T-helper 2 cell (primary cell): Measurements from ENCODE around the gene ERGIC1.
A peak's percentile ranks its signal among the peaks of the same experiment; 100 is the strongest.

ENCODE experiments used
- DNase-seq, 5 experiments: peaks; one replicate each; pipeline versions ENCODE4 v3.0.0 to v3.0.0-alpha.2; 2012 to 2022

ERGIC1 gene

GRCh38 chr5:172950176-172950965 lies 116.3 kb downstream of the ERGIC1 start:
- no peak for DNase-seq

- DNase-seq: no peak
These were observed 117.5 kb downstream of the ERGIC1 start for GRCh38 chr5:172951371-172952033.

- DNase-seq: no peak
These were observed 118.0 kb downstream of the ERGIC1 start for GRCh38 chr5:172952034-172952511.

GRCh38 chr5:172953776-172954675 lies 120.0 kb downstream of the ERGIC1 start:
- no peak for DNase-seq

DNA sequence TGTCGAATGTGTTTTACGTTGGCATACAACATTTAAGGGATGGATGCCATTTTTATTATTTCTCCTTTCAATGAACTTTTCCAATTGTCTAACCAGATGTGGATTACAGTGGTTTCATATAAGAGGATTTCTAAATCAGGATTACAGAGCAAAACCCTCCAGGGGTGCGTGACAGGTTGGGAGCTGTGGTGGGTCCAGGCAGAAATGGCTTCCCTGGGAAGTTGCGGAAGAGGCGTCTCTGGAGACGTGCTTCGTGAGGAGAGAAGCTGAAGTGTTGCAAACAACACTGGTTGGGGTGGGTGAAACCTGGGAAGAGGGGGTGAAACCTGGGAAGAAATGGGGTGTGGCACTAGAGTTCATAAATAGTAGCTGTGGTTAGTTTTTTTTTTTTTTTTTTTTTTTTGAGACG lies 120.7 kb downstream of the ERGIC1 start:
- DNase-seq: no peak

- DNase-seq: no peak
These were observed 122.2 kb downstream of the ERGIC1 start for GRCh38 chr5:172956228-172956627.

GRCh38 chr5:172956936-172957335 lies 122.9 kb downstream of the ERGIC1 start:
- peak in 1 of 5 experiments; percentile 9 for DNase-seq

- no peak for DNase-seq
These were observed 123.4 kb downstream of the ERGIC1 start for GRCh38 chr5:172957458-172957857.

DNA sequence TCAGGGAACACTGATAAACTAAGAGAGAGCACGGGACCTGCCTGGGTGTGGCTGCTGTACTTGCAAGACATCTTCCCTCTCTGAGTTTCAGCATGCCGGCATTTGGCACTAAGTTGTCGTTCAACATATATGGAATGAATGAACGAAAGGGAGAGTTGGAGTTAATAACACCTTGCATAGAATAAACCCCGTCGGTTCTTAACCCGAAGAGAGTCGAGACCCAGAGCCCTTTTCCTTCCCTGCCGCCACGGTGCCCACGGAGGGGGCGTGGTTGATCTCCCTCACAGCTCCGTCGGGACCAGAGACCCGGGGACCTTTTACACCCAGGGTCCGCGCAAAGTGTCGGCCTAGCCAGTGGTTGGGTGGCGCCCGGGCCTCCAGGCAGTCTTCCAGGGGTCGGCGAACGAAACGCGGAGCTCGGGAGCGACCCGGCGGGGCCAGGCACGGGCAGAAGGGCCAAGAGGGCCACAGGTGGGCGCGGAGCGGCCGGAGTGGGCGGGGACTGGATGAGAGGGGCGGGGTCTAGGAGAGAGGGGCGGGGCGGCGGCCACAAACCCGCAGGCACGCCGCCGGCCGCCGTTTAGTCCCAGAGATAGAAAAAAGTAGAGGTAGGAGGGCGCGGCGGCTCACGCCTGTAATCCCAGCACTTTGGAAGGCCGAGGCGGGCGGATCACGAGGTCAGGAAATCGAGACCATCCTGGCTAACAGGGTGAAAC lies 124.4 kb downstream of the ERGIC1 start:
- DNase-seq: peak; percentile 42 to 69 (median 52)

GRCh38 chr5:172959824-172960799 lies 126.1 kb downstream of the ERGIC1 start:
- peak in 1 of 5 experiments; percentile 21 for DNase-seq

GRCh38 chr5:172969921-172970320 lies 135.9 kb downstream of the ERGIC1 start:
- DNase-seq: no peak

- DNase-seq: no peak
These were observed 137.4 kb downstream of the ERGIC1 start for GRCh38 chr5:172971482-172971881.

DNA sequence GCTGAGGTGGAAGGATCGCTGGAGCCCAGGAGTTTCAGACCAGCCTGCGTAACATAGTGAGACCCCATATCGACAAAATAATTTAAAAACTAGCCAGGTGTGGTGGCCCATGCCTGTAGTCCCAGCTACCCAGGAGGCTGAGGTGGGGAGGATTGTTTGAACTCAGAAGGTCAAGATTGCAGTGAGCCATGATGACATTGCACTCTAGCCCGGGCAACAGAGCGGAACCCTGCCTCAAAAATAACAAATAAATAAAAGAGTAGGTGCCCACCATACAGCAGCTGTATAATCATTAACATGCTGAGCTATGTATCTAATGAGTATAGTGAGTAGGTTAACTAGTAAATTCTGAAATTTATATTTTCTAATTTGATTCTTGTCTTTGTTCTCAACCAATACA lies 138.5 kb downstream of the ERGIC1 start:
- no peak for DNase-seq

GRCh38 chr5:172973127-172973916 lies 139.3 kb downstream of the ERGIC1 start:
- no peak for DNase-seq

DNA sequence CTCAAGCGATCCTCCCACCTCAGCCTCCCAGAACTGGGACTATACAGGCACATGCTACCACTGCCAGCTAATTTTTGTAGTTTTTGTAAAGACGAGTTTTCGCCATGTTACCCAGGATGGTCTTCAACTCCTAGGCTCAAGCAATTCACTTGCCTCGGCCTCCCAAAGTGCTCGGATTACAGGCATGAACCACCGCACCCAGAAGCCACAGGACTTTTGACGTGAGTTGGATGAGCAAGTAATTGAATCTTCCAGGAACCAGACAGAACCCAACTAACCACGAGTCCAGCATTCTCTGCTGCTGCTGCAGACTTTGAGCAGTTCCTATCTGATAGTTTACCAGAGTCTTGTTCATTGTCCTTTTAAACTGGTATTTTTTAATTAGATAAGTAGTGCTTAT lies 139.9 kb downstream of the ERGIC1 start:
- DNase-seq: no peak

- no peak for DNase-seq
These were observed 141.2 kb downstream of the ERGIC1 start for GRCh38 chr5:172975289-172975688.

GRCh38 chr5:172979778-172980177 lies 145.7 kb downstream of the ERGIC1 start:
- DNase-seq: no peak

DNA sequence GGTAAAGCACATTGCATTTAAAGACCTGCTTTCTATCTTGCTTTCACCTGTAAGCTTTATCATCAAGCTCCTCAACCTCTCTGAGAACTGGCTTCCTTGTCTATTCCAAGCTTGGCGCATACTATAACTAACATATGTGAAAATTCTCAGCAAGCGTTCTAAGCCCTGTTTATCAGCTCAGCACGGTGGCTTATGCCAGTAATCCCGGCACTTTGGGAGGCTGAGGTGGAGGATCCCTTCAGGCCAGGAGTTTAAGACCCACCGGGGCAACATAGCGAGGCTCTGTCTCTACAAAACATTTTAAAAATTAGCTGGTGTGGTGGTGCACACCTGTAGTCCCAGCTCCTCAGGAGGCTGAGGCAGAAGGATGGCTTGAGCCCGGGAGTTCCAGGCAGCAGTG lies 147.9 kb downstream of the ERGIC1 start:
- no peak for DNase-seq

- peak; percentile 89 to 94 (median 90) for DNase-seq
These were observed 149.6 kb downstream of the ERGIC1 start, which contains the start of gene ATP6V0E1 for GRCh38 chr5:172983542-172984243. ATP6V0E1 (plus strand) TSS chr5:172983771; CDS start chr5:172983861, 90 bp downstream.
